HG03103 (cell line): ENCODE results near the gene ABCA2.

Source experiments
- ATAC-seq: cut with Tn5 transposase; IDR thresholded peaks from one replicate; pipeline ENCODE4 v1.9.1; 2021; ENCODE audit warnings: low read depth; ENCODE audit not compliant: unreplicated experiment

The ABCA2 gene

DNA sequence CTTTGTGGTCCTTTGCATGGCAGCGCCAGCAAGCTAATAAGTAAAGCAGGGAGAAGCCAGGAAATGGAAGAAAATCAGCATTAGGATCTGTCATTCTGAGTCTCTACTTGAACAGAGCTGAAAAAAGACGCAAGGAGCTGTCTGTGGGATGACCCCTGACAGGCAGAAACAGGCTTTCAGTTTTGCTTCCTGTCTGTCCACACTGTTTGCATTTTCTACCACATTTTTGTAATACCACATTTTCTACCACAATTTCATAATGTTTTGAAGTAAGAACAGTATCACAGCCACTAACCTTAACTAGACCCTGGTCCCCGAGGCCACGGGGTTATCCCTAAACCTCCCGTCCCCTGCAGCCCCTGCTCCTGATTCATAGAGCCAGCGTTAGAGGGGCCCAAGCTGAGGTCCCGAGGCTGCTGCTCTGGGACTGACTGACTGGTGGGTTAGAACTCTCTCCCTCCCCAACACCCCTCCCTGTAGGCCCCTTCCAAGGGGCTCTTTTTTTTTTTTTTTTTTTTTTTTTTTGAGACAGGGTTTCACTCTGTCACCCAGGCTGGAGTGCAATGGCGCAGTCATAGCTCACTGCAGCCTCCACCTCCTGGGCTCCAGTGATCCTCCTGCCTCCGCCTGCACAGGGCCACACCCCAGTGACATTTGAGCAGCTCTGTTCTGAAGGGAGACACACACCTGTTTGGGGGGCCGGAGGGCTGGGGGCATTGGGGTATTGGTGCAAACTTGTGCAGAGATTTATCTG lies 27.7 kb downstream of the ABCA2 start:
- ATAC-seq: no peak

DNA sequence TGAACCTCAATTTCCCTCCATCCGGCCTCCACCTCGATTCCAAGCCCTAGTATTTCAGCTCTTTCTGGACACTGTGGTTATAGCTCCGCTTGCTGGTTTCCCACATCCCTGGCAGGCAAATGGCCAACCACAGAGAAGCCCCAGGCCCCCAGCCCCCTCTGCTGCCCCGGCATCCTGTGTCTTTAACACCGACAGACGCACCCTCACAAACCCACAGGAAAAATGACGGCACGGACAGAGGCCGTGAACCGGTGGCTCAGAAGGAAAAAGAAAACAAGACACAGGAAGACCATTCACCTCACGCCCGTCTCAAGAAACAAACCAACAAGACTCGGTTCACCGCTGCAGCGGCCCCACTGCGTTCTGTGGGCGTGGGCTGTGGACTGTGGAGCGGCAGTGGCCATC lies 30.2 kb downstream of the ABCA2 start:
- ATAC-seq: no peak

DNA sequence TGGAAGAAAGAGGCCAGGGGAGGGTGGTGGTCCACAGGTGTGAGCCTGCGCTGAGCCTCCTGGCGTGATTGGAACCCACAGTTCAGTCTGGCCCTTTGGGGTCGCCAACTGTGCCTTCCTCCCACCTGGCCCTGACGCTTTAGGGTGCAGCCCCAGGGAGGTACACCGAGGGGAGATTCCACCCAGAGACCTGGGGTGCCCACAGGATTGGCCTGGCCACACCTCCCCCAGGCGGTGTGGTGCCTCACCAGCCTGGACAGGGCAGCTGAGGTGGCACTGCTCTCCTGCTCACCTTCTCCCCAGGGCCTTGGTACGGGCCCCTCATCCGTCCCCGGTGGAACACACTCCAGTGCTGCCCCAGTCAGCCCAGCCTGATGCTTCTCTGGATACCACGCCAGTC lies 30.7 kb downstream of the ABCA2 start:
- no peak for ATAC-seq

DNA sequence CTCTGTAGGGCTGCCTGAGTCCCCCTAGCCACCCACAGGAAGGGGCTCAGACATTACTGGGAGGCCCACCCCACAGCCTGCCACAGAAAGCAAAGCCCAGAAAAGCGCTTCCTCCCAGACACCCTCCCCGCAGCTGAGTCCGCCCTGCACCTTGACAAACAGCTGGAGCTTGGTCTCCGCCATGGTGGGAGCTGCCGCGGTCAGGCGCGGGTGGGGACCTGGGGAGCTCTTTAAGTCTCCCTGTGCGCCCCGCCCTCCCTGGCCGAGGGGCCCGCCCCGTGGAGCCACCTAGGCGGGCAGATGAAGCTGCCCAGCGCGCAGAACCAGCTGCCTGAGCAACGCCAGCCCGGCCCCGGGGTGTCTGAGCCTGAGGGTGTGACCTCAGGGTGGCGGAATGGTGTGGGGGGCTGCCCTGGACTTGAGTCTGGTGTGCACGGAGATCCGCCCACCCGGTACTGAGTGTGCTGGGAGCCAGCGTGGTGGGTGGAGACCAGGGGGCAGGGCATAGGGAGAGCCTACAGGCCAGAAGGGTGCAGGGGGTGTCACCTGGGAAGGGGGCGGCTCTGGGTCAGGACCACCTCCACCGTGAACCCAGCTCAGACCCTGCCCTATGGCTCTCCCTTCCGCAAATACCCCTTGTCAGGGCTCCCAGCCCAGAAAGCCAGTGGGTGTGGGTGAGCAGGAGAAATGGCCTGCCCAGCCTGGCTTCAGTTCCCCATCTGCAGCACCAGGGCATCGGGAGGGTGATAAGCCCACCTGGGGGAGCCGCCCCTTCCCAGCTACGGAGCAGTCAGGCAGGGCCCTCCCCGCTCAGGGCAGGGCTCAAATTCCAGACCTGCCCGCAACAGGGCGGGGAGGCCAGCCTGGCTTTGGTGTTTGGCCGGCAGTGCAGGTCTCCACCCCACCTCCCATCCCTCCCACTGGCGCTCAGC lies 31.4 kb downstream of the ABCA2 start, which contains the start of gene CLIC3:
TSS of gene CLIC3 (minus strand) at position 208 of the 932 bp plus-strand sequence. CDS start at position 183, 25 bp downstream.
- no peak for ATAC-seq

DNA sequence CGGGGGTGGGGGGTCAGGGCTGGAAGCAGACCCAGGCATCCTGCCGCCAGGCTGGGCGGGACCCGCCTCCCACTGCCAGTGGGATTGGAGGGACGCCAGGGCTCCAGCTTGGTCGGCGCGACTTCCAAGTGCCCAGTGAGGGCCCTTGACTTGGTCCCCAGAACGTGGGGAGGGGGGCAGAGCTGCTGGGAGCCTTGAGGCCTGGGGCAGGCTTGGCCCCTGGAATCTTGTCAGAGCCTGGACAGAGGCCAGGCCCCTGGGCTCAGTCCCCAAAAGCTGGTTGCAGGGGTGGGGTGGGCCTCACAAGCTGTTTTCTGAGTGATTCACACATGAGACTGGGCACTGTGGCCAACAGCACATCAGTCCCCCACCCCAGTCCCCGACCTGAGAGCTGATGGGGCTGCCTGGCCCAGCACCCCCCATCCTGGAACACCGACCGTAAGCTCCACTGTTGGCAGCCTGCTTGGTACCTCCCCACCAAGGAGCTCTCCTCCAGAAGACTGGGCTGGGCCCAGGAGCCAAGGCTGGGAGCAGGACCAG lies 32.2 kb downstream of the ABCA2 start:
- no peak for ATAC-seq

DNA sequence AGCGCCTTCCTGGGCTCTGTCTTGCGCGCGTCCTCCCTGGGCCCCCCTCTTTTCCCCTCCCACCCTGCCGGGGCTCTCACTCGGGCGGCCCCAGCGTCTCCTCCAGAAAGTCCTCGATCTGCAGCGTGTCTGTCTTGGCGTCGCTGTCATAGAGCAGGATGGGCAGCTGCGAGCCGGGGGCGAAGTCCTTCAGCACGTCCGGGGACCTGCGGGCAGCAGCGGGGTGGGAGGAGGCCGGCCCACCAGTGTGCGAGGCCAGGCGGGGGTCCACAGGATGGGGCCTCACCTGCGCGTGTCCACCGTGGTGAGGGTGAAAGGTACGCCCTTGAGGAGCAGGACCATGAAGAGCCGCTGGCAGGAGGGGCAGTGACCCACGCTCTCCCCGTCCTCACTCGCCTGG lies 32.7 kb downstream of the ABCA2 start:
- no peak for ATAC-seq

DNA sequence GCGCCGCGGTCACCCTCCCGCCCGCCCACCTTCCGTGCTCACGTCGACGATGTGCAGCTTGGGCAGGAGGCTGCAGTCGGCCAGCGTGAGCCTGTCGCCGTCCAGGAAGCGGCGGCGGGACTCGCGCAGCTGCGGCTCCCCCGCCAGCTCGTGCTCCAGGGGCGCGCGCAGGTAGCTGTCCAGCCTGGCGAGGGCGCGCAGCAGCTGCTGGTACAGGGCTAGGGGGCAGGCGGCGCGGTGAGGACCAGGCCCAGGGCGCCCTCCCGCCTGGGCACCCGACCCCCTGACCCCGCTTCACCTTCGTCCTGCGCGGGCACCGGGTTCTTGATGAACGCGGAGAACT lies 33.2 kb downstream of the ABCA2 start:
- no peak for ATAC-seq

DNA sequence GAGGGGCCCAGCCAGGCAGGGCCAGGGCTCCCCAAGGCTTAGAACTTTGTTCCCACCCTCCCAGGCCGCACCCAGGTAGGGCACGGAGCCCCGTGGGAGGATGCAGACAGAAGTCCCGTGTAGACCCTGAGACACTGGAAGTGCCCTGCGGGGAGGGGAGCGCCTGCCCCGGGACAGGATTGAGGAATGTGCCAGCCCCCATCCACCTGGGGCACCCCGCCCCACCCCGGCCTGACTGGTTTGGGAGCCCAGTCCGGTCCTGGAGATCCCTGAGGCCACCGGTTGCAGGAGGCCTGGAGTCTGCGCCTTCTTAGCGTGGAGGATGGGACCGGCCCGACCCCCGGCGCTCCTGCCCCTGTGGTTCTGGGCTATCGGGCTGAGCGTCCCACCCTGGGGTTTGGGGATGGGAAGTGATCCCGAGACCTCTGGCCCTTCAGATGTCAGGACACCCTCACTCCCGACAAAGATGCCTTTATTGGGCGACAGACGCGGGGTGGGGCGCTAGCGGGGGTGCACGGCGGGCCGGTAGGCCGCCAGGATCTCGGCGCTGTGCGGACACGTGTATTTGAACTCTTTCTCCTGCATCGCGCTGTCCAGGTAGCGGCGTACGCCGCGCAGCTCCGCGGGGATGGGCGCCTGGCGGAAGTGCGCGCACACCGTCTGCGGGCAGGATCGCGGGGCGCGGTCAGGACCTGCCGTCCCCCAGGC lies 33.7 kb downstream of the ABCA2 start:
- no peak for ATAC-seq

DNA sequence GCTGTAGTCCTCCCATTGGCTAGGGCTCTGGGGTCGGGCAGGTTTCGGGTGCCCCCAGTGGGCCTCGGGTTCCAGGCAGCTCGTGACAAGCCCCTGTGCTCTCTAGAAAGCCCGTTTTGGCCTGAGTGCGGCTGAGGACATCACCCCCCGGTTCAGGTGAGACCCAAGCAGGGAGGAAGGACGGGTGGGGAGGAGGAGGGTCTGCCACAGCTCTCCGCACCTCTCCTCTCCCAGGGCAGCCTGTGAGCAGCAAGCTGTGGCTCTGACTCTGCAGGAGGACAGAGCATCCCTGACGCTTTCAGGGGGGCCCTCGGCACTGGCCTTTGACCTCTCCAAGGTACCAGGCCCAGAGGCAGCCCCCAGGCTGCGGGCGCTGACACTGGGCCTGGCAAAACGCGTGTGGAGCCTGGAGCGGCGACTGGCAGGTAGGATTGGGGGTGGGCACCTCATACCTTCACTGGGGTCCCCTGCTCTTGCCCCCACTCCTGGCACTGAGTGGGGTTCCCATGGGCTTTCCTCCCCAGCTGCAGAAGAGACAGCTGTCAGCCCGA lies 35.1 kb downstream of the ABCA2 start:
- no peak for ATAC-seq

DNA sequence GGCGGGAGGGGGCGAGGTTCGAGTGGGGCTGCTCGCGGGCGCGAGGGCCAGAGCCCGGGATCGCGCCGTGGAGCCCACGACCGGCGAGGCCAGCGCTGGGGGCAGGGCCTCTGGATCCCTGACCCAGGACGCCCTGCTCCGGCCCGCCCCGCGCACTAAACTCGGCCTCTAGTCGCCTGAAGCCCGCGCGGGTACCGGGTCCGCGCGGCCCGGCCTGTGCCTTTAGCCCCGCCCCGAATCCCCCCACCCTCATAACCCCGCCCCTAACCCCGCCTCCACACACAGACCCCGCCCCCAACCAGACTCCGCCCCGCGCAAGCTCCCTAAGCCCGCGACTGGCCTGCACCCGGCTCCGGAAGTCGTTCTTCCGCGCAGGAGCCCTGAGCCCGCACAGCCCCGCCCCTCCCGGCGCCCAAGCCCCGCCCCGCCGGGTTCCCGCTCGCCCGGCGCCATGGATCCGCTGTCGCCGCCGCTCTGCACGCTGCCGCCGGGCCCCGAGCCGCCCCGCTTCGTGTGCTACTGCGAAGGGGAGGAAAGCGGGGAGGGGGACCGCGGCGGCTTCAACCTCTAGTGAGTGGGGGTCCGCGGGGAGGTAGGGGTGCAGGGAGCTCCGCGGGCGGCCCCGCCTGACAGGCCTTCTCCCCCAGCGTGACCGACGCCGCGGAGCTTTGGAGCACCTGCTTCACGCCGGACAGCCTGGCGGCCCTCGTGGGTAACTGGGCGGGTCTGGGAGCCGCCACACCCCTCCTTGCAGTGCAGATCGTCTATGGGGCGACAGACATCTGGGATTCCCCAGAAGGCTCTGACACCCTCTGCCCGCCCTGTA lies 35.8 kb downstream of the ABCA2 start, which contains the start of gene PAXX:
TSS of gene PAXX (plus strand) at position 430 of the 826 bp plus-strand sequence. CDS start at position 452, 22 bp downstream.
- peak; percentile 78 for ATAC-seq

DNA sequence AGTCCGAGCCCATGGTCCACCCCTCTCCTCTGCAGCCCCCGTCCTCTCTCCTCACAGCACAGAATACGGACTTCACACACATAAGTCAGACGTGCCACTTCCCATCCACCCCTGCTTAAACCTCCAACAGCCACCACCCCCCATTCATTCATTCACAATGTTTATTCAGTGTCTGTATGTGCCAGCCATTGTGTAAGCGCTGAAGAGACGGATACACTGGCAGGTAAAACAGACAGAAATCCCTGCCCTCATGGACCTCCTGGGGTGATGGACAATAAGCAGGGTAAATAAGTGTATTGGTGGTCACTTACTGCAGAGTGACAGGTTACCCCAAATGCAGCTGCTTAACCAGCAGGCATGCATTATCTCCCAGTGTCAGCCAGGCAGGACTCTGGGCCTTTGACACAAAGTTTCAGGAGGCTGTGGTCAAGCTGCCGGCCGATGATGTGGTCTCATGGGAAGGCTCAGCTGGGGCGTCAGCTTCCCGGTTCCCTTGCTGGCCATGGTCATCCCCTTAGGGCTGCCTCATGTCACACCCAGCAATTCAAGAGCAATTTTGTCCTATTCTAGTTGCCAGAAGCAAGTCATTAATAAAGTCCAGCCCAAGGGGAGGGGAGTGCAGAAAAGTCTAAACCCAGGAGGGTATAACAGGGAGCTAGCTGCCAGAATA lies 37.7 kb downstream of the ABCA2 start:
- ATAC-seq: no peak

DNA sequence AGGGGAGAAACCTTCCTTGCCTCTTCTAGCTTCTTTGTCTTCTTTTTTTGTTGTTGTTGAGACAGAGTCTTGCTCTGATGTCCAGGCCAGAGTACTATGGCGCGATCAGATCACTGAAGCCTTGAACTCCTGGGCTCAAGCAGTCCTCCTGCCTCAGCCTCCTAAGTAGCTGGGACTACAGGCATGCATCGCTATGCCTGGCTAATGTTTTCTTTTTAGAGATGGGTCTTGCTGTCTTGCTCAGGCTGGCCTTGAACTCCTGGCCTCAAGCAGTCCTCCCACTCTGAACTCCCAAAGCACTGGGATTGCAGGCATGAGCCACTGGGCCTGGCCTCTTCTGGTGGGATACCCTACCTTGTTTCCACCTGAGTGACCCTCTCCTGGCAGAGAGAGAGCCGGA lies 39.2 kb downstream of the ABCA2 start:
- ATAC-seq: no peak

DNA sequence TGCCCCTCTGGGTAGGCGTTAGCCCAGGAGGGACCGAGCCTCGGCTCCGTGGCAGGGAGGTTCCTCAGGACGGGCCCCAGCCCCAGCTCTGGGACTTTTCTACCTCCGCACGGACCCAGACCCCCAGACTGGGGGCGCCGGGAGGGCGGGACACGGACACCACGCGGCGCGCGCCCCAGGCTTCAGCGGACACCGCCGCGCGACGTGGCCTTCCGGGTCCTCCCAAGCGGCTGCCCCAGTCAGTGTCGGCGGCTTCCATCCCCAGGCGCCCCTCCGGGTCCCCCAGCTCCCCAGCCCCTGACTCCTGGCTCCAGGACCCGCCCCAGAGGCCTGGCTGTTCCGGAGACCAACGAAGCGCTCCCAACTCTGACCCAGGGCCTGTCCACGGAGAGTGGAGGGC lies 42.2 kb downstream of the ABCA2 start:
- no peak for ATAC-seq

DNA sequence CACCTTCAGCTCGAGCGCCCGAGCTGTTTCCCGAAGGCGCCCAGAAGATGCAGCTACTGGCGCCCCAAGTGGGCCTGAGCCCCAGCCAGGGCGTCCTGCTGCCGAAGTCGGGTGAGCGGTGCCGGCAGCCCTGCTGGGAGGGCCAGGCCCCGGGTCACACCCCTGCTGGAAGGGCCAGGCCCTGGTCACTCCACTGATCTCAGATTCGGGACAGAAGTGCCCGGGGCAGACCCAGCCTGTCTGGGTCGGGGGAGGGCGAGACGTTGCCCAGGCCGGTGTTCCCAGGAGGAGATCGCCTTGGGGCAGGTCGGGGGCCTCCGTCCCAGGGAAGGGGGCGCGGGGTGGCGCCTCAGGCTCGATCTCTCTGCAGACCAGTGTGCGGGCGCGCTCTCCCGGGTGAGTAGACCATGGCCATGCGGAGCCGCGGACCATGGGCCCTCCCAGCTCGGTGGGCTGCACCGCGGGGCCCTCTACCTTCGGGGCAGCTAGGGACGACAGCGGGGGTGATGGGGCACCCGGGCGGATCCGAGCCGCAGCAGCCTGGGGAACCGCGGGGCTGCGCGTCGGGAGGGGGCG lies 42.9 kb downstream of the ABCA2 start:
- no peak for ATAC-seq

DNA sequence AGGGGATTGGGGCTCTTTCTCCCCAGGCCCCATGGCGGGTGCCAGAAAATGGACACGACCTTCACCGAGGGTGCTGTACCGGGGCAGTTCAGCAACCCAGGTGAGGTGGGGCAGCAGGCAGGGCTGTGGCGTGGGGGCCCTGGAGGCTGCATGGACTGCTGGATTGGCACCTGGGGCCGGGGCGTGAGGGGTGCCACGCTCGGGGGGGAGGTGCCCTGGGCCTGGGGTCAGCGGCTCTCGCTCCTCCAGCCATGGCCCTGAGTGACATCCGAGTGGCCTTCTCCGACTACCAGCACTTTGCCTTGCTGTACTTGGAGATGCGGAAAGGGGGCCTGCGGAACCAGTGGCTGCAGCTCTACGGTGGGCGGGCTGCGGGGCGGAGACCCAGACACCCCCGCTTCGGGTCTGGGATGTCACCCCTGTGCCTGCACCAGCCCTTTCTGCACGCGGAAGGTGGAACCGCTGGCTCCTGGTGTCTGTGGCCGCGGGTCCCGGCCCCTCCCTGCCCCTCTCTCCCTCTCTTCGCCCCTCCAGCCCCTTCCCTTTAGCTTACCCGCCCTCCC lies 43.5 kb downstream of the ABCA2 start:
- ATAC-seq: no peak

DNA sequence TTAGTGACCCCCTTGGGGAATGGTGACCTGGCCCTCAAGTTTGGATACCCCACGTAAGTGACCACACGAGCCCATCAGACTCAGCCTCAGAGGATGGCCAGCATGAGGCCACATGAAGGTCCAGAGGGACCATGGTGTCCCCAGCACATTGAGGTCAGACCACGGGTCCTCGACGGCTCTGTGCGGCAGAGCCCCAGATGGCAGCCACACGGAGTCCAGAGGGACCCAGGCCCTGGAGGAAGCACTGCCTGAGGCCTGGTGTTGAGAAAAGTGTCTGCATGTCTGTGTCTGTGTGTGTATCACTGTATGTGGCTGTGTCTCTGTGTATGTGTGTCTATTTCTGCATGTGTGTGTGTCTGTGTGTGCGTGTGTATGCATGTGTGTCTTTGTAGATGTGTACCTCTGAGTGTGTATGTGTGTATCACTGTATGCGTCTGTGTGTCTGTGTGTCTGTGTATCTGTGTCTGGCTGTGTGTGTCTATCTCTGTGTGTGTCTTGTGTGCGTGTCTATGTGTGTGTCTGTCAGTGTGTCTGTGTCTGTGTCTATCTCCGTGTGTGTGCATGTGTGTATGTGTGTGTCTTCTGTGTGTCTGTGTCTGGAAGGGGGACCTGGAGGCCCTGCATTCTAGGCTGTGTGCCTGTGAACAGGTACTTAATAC lies 44.3 kb downstream of the ABCA2 start:
- no peak for ATAC-seq

DNA sequence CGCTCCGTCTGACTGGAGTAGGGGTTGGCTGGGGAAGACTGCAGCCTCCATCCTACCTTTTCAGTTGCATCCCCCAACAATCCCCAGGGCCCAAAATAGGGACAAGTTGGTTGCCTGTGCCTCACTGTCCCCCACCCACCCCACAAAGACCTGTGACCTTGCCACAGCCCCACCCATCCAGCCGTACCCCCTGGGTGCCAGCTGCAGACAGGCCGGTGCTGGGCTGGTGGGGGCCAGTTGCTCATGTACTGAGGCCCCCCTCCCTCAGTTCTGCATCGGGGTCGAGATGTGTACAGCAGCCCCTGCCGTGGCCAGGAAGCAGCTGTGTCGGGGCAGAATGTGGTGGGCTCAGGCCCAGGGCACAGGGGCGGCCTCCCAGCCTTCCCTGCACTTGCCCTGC lies 44.9 kb downstream of the ABCA2 start:
- no peak for ATAC-seq
